Tibial nerve (tissue), 4 donors: ENCODE measurements around the gene P2RX5.

ENCODE experiments used
- CTCF ChIP-seq, 5 experiments: fragments of 200-600 bp in 3 of 5; fragments of 450-650 bp in 2 of 5; sonication (generic) in 3 of 5; IDR thresholded peaks; one replicate each; pipeline ENCODE4 v1.5.1; 2016 to 2019; ENCODE audit warnings: antibody characterized with exemption in 5 of 5, mild to moderate bottlenecking in 3 of 5, moderate library complexity in 2 of 5
- EP300 ChIP-seq, 2 donors: sonication (generic); formaldehyde crosslinking; IDR thresholded peaks; one replicate each; pipeline ENCODE4 v1.6.1; 2017; ENCODE audit warnings: antibody characterized with exemption in 2 of 2, mild to moderate bottlenecking in 1 of 2
- POLR2A ChIP-seq, 2 donors: fragments of 450-650 bp; IDR thresholded peaks; one replicate each; pipeline ENCODE4 v1.6.1; 2017; ENCODE audit warnings: antibody characterized with exemption in 2 of 2, mild to moderate bottlenecking in 2 of 2, moderate library complexity in 2 of 2

- TF ChIP-seq POLR2A (IDR thresholded peaks at IDR 0.05) (no peak), CTCF (IDR thresholded peaks at IDR 0.05) (no peak), EP300 (IDR thresholded peaks at IDR 0.05) (no peak)
These were observed 2.1 kb downstream of the P2RX5 start for GRCh38 chr17:3693829-3694231.
